ENCODE results near the gene HOMER2. TPM values are rescaled to one million over a fixed set of nuclear protein-coding genes. Genes with fewer than 3 reads are reported as not detected.

HOMER2 gene
- total and polyA plus RNA-seq, 2 donors (not counting 1 experiment from before 2014, with no cell fraction given) = 1.1 to 9.9 TPM

DNA sequence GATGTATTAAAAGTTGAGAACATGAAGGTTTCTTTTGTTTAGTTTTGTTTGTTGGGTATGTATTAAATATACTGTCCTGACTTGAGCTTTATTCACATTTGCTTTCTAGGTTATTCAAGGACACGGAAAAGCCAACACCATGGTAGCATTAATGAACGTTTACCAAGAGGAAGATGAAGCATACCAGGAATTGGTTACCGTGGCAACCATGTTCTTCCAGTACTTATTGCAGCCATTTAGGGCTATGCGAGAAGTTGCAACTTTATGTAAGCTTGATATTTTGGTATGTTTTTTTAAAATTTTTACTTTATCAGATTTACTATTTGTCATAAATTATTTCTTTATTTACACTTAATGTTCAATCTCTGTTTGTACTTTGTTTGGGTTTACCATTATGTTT, 139.5 kb downstream of the HOMER2 start:
- Histone ChIP-seq H4K20me1 (ENCODE audit: control insufficient read depth, extremely low read depth, insufficient read depth, low read length) (no peaks in the 10 kb centered on the region), H3K36me3 (ENCODE audit: control insufficient read depth, insufficient read depth, low read length) (peaks cover 3% of the 10 kb centered on the region), H3K4me1 (ENCODE audit: control insufficient read depth, extremely low read depth, insufficient read depth, low read length) (no peaks in the 10 kb centered on the region), H3K4me2 (ENCODE audit: extremely low read depth, insufficient read depth, low read length) (no peak overlapping the region), H2AFZ (ENCODE audit: low read length) (no peak overlapping the region), H3K9ac (ENCODE audit: insufficient read depth, low read length) (no peak overlapping the region), H3K4me3 (replicated peaks in 1 of 4; ENCODE audit: control extremely low read depth in 1 of 4, insufficient read depth in 1 of 4, low read depth in 3 of 4, low read length in 4 of 4) (no peak overlapping the region), H3K27me3 (ENCODE audit: control insufficient read depth, insufficient read depth, low read length) (no peaks in the 10 kb centered on the region), H3K27ac (ENCODE audit: insufficient read depth, low read length) (no peak overlapping the region), H3K9me3 (ENCODE audit: control insufficient read depth, insufficient read depth, low read depth, low read length) (no peaks in the 10 kb centered on the region), H3K79me2 (ENCODE audit: control insufficient read depth, insufficient read depth, low read length) (peaks cover 41% of the 10 kb centered on the region)
- TF ChIP-seq, protein P1, sequence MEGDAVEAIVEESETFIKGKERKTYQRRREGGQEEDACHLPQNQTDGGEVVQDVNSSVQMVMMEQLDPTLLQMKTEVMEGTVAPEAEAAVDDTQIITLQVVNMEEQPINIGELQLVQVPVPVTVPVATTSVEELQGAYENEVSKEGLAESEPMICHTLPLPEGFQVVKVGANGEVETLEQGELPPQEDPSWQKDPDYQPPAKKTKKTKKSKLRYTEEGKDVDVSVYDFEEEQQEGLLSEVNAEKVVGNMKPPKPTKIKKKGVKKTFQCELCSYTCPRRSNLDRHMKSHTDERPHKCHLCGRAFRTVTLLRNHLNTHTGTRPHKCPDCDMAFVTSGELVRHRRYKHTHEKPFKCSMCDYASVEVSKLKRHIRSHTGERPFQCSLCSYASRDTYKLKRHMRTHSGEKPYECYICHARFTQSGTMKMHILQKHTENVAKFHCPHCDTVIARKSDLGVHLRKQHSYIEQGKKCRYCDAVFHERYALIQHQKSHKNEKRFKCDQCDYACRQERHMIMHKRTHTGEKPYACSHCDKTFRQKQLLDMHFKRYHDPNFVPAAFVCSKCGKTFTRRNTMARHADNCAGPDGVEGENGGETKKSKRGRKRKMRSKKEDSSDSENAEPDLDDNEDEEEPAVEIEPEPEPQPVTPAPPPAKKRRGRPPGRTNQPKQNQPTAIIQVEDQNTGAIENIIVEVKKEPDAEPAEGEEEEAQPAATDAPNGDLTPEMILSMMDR (conservative IDR thresholded peaks at IDR 0.05 in 1 of 2, IDR thresholded peaks at IDR 0.05 in 1 of 2; ENCODE audit: low read depth in 1 of 2, low read length in 2 of 2) = no peak
- no peak for TF ChIP-seq EZH2 (IDR thresholded peaks at IDR 0.05; ENCODE audit: low read length, missing control alignments)
- DNase-seq (ENCODE audit: low read depth in 2 of 2) = no peak

GRCh38 chr15:82810890-82811426, 141.6 kb downstream of the HOMER2 start:
- Histone ChIP-seq H3K4me1 (ENCODE audit: control insufficient read depth, extremely low read depth, insufficient read depth, low read length) (no peaks in the 10 kb centered on the region), H3K9ac (ENCODE audit: insufficient read depth, low read length) (peak overlapping the region; percentile 96), H3K9me3 (ENCODE audit: control insufficient read depth, insufficient read depth, low read depth, low read length) (no peaks in the 10 kb centered on the region), H3K79me2 (ENCODE audit: control insufficient read depth, insufficient read depth, low read length) (peaks cover 41% of the 10 kb centered on the region), H3K4me3 (replicated peaks in 1 of 4; ENCODE audit: control extremely low read depth in 1 of 4, insufficient read depth in 1 of 4, low read depth in 3 of 4, low read length in 4 of 4) (peak overlapping the region; percentile 88 to 98 (median 91)), H4K20me1 (ENCODE audit: control insufficient read depth, extremely low read depth, insufficient read depth, low read length) (no peaks in the 10 kb centered on the region), H3K27ac (ENCODE audit: insufficient read depth, low read length) (peak overlapping the region; percentile 93), H2AFZ (ENCODE audit: low read length) (no peak overlapping the region), H3K36me3 (ENCODE audit: control insufficient read depth, insufficient read depth, low read length) (peaks cover 1% of the 10 kb centered on the region), H3K27me3 (ENCODE audit: control insufficient read depth, insufficient read depth, low read length) (no peaks in the 10 kb centered on the region), H3K4me2 (ENCODE audit: extremely low read depth, insufficient read depth, low read length) (peak overlapping the region; percentile 69)
- DNase-seq (ENCODE audit: low read depth in 2 of 2) = no peak
- TF ChIP-seq EZH2 (IDR thresholded peaks at IDR 0.05; ENCODE audit: low read length, missing control alignments) = no peak
- TF ChIP-seq, protein P1 (conservative IDR thresholded peaks at IDR 0.05 in 1 of 2, IDR thresholded peaks at IDR 0.05 in 1 of 2; ENCODE audit: low read depth in 1 of 2, low read length in 2 of 2) = no peak

- Histone ChIP-seq H4K20me1 (ENCODE audit: control insufficient read depth, extremely low read depth, insufficient read depth, low read length) (no peaks in the 10 kb centered on the region), H3K27ac (ENCODE audit: insufficient read depth, low read length) (peak overlapping the region; percentile 93), H3K27me3 (ENCODE audit: control insufficient read depth, insufficient read depth, low read length) (no peaks in the 10 kb centered on the region), H3K4me1 (ENCODE audit: control insufficient read depth, extremely low read depth, insufficient read depth, low read length) (no peaks in the 10 kb centered on the region), H3K9ac (ENCODE audit: insufficient read depth, low read length) (peak overlapping the region; percentile 96), H2AFZ (ENCODE audit: low read length) (peak overlapping the region; percentile 54), H3K4me3 (replicated peaks in 1 of 4; ENCODE audit: control extremely low read depth in 1 of 4, insufficient read depth in 1 of 4, low read depth in 3 of 4, low read length in 4 of 4) (peak overlapping the region; percentile 88 to 98 (median 91)), H3K4me2 (ENCODE audit: extremely low read depth, insufficient read depth, low read length) (peak overlapping the region; percentile 69), H3K9me3 (ENCODE audit: control insufficient read depth, insufficient read depth, low read depth, low read length) (no peaks in the 10 kb centered on the region), H3K36me3 (ENCODE audit: control insufficient read depth, insufficient read depth, low read length) (peaks cover 1% of the 10 kb centered on the region), H3K79me2 (ENCODE audit: control insufficient read depth, insufficient read depth, low read length) (peaks cover 39% of the 10 kb centered on the region)
- TF ChIP-seq EZH2 (IDR thresholded peaks at IDR 0.05; ENCODE audit: low read length, missing control alignments) = no peak
- peak; percentile 55 to 69 for DNase-seq (ENCODE audit: low read depth in 2 of 2)
Measured at GRCh38 chr15:82810061-82810889, 142.2 kb downstream of the HOMER2 start.

Measured in fibroblast of lung (primary cell).